Uterus (tissue), 2 donors: ENCODE measurements around the gene NNT.

ENCODE experiments used
- CTCF ChIP-seq, 4 experiments: fragments of 200-600 bp in 2 of 4; fragments of 450-650 bp in 2 of 4; sonication (generic) in 2 of 4; IDR thresholded peaks; one replicate each; pipeline ENCODE4 v1.5.1; 2016 to 2019; ENCODE audit warnings: antibody characterized with exemption in 4 of 4, mild to moderate bottlenecking in 2 of 4, moderate library complexity in 1 of 4
- POLR2A ChIP-seq, 2 donors: fragments of 450-650 bp; IDR thresholded peaks; one replicate each; pipeline ENCODE4 v1.6.1; 2016; ENCODE audit warnings: antibody characterized with exemption in 2 of 2, mild to moderate bottlenecking in 1 of 2, moderate library complexity in 1 of 2

DNA sequence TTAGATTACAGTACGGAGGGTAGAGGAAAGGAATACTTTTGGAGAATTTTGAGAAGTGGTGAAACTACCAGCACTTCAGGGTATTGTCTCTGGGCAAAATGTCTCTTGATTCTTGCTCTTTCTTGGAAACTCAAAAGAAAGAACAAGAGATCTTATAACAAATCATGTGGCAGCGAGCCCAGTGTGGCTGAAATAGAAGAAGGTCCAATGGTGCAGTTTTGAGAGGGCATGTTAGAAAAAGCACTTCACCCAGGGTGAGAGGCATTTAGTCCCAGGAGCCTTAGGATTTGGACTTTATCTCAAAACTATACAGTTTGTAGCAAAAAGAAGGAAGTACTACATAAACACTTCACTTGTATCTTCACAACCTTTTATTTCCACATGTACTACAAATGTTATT, 39.4 kb downstream of the NNT start:
- TF ChIP-seq CTCF (IDR thresholded peaks at IDR 0.05) = no peak
- no peak for TF ChIP-seq POLR2A (IDR thresholded peaks at IDR 0.05)
